Mammary epithelial cell (primary cell): Measurements from ENCODE around the gene NEUROG1.
A peak's percentile ranks its signal among the peaks of the same experiment; 100 is the strongest.

Source experiments
- CTCF ChIP-seq, 2 donors: IDR thresholded peaks in 1 of 2; conservative IDR thresholded peaks in 1 of 2; 2 replicates each; pipeline ENCODE4 v1.5.1; 2011 to 2012; ENCODE audit warnings: inconsistent platforms in 2 of 2, low read length in 2 of 2, mild to moderate bottlenecking in 2 of 2, control low read depth in 1 of 2, low read depth in 1 of 2; ENCODE audit not compliant: insufficient read depth in 1 of 2; ENCODE audit errors: extremely low read depth in 1 of 2
- EZH2 ChIP-seq: IDR thresholded peaks from 2 replicates; pipeline ENCODE4 v1.6.1; 2012; ENCODE audit warnings: low read length, inconsistent platforms, borderline replicate concordance

- peak; percentile 82 to 86 for TF ChIP-seq CTCF (conservative IDR thresholded peaks at IDR 0.05 in 1 of 2, IDR thresholded peaks at IDR 0.05 in 1 of 2; ENCODE audit: extremely low read depth in 1 of 2, insufficient read depth in 1 of 2, low read depth in 1 of 2, low read length in 2 of 2)
- TF ChIP-seq EZH2 = no peak
Observed at GRCh38 chr5:135551593-135552447, 16.1 kb upstream of the NEUROG1 start.
